GM12878 (cell line): ENCODE data around the gene SULT2A1.
"Not testable (repeated sequence)": the region's sequence is repeated elsewhere in the genome, so short reads cannot be mapped to it uniquely, and the experiment has no call there.

Source experiments
- JUND ChIP-seq: IDR thresholded peaks from 2 replicates; pipeline ENCODE4 v1.6.1; 2012; ENCODE audit warnings: low read depth, mild to moderate bottlenecking, low read length, improper control_type of control experiment, moderate library complexity
- MAX ChIP-seq: IDR thresholded peaks from 2 replicates; pipeline ENCODE4 v1.6.1; 2012; ENCODE audit warnings: low read depth, low read length, improper control_type of control experiment
- NFIC ChIP-seq: IDR thresholded peaks from 2 replicates; pipeline ENCODE4 v1.6.1; 2012; ENCODE audit warnings: low read depth, mild to moderate bottlenecking, inconsistent platforms, low read length, moderate library complexity
- NR2C2 ChIP-seq: IDR thresholded peaks from 2 replicates; pipeline ENCODE4 v1.6.1; 2011; ENCODE audit warnings: borderline replicate concordance, low read depth; ENCODE audit not compliant: control insufficient read depth, insufficient read length
- POLR2A ChIP-seq: IDR thresholded peaks from 2 replicates; pipeline ENCODE4 v1.6.1; 2011; ENCODE audit warnings: low read depth, mild to moderate bottlenecking, low read length
- PRDM15 ChIP-seq: fragments of 450-650 bp; formaldehyde crosslinking; IDR thresholded peaks from 2 replicates; pipeline ENCODE4 v1.4.0; 2020; ENCODE audit warnings: mild to moderate bottlenecking, moderate library complexity
- SMAD1 ChIP-seq: fragments of 450-650 bp; IDR thresholded peaks from 2 replicates; pipeline ENCODE4 v1.6.1; 2018; ENCODE audit warnings: mild to moderate bottlenecking, low read depth; ENCODE audit not compliant: partially characterized antibody
- TAF1 ChIP-seq: IDR thresholded peaks from 2 replicates; pipeline ENCODE4 v1.6.1; 2011; ENCODE audit warnings: mild to moderate bottlenecking, low read depth, low read length, borderline replicate concordance
- ZNF24 ChIP-seq: fragments of 450-650 bp; IDR thresholded peaks from 2 replicates; pipeline ENCODE4 v1.6.1; 2017; ENCODE audit warnings: antibody characterized with exemption, mild to moderate bottlenecking
- ZZZ3 ChIP-seq: IDR thresholded peaks from 2 replicates; pipeline ENCODE4 v1.6.1; 2011; ENCODE audit warnings: low read depth; ENCODE audit not compliant: control insufficient read depth, insufficient read length
- TF ChIP-seq, protein P1 (sequence below), 3 experiments: IDR thresholded peaks in 2 of 3; conservative IDR thresholded peaks in 1 of 3; 2 replicates each; pipeline ENCODE4 v1.5.1; 2011; ENCODE audit warnings: low read depth in 3 of 3, low read length in 3 of 3, mild to moderate bottlenecking in 3 of 3, control low read depth in 2 of 3, moderate library complexity in 2 of 3, inconsistent platforms in 1 of 3, mixed read lengths in 1 of 3; ENCODE audit not compliant: control insufficient read depth in 2 of 3, insufficient read depth in 1 of 3; ENCODE audit errors: extremely low read depth in 1 of 3

DNA sequence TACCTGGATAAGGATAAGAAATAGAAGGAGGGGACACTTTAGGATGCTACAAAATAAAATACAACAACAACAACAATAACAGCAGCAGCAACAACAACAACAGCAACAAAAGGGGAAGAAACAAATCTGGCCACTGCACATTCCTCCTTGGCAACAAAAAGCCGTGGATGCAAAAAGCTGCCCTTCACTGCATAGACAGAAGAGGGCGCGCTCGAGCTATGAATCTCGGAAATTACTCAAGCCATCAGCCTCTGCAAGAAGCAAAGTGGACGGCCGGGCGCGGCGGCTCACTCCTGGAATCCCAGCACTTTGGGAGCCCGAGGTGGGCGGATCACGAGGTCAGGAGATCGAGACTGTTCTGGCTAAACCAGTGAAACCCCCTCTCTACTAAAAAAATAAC lies 23.2 kb upstream of the SULT2A1 start:
- not testable (repeated sequence) for TF ChIP-seq SMAD1, MAX, PRDM15, ZNF24, NR2C2, TAF1, NFIC, JUND, ZZZ3, POLR2A
- TF ChIP-seq, protein P1, sequence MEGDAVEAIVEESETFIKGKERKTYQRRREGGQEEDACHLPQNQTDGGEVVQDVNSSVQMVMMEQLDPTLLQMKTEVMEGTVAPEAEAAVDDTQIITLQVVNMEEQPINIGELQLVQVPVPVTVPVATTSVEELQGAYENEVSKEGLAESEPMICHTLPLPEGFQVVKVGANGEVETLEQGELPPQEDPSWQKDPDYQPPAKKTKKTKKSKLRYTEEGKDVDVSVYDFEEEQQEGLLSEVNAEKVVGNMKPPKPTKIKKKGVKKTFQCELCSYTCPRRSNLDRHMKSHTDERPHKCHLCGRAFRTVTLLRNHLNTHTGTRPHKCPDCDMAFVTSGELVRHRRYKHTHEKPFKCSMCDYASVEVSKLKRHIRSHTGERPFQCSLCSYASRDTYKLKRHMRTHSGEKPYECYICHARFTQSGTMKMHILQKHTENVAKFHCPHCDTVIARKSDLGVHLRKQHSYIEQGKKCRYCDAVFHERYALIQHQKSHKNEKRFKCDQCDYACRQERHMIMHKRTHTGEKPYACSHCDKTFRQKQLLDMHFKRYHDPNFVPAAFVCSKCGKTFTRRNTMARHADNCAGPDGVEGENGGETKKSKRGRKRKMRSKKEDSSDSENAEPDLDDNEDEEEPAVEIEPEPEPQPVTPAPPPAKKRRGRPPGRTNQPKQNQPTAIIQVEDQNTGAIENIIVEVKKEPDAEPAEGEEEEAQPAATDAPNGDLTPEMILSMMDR (IDR thresholded peaks at IDR 0.05 in 2 of 3, conservative IDR thresholded peaks at IDR 0.05 in 1 of 3; ENCODE audit: control insufficient read depth in 2 of 3, extremely low read depth in 1 of 3, insufficient read depth in 1 of 3, low read depth in 3 of 3, low read length in 3 of 3): not testable (repeated sequence)
